DOHH2 (cell line): ENCODE results near the gene ERH.

Experiments
- EZH2phosphoT487 ChIP-seq: fragments of 200-600 bp; sonication (generic); IDR thresholded peaks from 2 replicates; pipeline ENCODE4 v1.6.1; 2017; ENCODE audit warnings: borderline replicate concordance, mild to moderate bottlenecking, antibody characterized with exemption, low read length, moderate library complexity, mixed read lengths
- TF ChIP-seq, protein P1 (sequence below): fragments of 200-600 bp; sonication (generic); IDR thresholded peaks from one replicate; pipeline ENCODE4 v1.5.1; 2014; ENCODE audit warnings: antibody characterized with exemption, mild to moderate bottlenecking, low read depth, low read length; ENCODE audit not compliant: poor library complexity, severe bottlenecking

DNA sequence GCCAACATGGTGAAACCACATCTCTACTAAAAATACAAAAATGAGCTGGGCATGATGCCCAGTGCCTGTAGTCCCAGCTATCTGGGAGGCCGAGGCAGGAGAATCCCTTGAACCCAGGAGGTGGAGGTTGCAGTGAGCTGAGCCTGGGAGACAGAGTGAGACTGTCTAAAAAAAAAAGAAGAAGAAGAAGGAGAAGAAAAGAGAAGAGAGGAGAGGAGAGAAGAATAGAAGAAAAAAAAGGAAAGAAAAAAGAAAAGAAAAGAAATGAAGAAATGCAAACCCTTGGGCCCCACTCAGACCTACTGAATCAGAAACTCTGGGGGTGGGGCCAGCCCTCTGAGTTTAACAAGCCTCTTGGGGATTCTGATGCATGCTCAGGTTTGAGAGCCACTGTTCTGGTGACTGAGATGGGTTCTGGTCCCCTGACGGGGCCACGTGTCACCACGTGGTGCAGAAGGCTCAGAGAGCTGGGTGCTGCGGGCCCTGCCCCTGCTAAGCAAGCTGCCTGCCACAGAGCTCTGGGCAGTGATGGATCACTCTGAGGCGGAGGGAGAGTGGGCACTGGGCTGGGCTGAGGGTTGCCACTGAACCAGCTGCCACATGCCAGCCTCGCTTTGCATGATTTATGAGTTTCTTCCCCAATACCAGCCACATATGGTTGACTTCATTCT, 37.5 kb downstream of the ERH start:
- TF ChIP-seq, protein P1, sequence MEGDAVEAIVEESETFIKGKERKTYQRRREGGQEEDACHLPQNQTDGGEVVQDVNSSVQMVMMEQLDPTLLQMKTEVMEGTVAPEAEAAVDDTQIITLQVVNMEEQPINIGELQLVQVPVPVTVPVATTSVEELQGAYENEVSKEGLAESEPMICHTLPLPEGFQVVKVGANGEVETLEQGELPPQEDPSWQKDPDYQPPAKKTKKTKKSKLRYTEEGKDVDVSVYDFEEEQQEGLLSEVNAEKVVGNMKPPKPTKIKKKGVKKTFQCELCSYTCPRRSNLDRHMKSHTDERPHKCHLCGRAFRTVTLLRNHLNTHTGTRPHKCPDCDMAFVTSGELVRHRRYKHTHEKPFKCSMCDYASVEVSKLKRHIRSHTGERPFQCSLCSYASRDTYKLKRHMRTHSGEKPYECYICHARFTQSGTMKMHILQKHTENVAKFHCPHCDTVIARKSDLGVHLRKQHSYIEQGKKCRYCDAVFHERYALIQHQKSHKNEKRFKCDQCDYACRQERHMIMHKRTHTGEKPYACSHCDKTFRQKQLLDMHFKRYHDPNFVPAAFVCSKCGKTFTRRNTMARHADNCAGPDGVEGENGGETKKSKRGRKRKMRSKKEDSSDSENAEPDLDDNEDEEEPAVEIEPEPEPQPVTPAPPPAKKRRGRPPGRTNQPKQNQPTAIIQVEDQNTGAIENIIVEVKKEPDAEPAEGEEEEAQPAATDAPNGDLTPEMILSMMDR: no peak
- no peak for TF ChIP-seq EZH2phosphoT487
